ENCODE results near the gene PIGK. TPM values are rescaled to one million over a fixed set of nuclear protein-coding genes. Genes with fewer than 3 reads are reported as not detected.
A peak's percentile ranks its signal among the peaks of the same experiment; 100 is the strongest.

PIGK gene
- total RNA-seq, 6 donors from 2014 or later, result 10.2 to 30.6 (median 17.5) TPM

GRCh38 chr1:77104672-77105071, 114.6 kb downstream of the PIGK start:
- TF ChIP-seq POLR2A (IDR thresholded peaks at IDR 0.05), result no peak
- no peak for TF ChIP-seq CTCF (IDR thresholded peaks at IDR 0.05)
- no peak for TF ChIP-seq EP300 (IDR thresholded peaks at IDR 0.05)
- no peak for TF ChIP-seq POLR2AphosphoS5 (IDR thresholded peaks at IDR 0.05)
- no peaks in the 10 kb centered on the region for H3K4me1 ChIP-seq
- 92 to 96% methylated on average over 10 of the region's 10 CpGs for WGBS, 2 donors
- H3K27ac ChIP-seq, result no peak overlapping the region
- H3K27me3 ChIP-seq, result no peaks in the 10 kb centered on the region
- peak in 1 of 2 donors; percentile 43 for ATAC-seq (ENCODE audit: low FRiP score in 2 of 2)
- no peak overlapping the region for H3K4me3 ChIP-seq
- H3K9me3 ChIP-seq, result no peaks in the 10 kb centered on the region
- no peaks in the 10 kb centered on the region for H3K36me3 ChIP-seq
- peak in 1 of 2 donors; percentile 1 for DNase-seq

GRCh38 chr1:77103486-77103885, 115.7 kb downstream of the PIGK start:
- H3K27me3 ChIP-seq, result no peaks in the 10 kb centered on the region
- TF ChIP-seq POLR2AphosphoS5 (IDR thresholded peaks at IDR 0.05), result no peak
- TF ChIP-seq POLR2A (IDR thresholded peaks at IDR 0.05), result no peak
- no peak for TF ChIP-seq EP300 (IDR thresholded peaks at IDR 0.05)
- TF ChIP-seq CTCF (IDR thresholded peaks at IDR 0.05), result no peak
- H3K9me3 ChIP-seq, result no peaks in the 10 kb centered on the region
- no peak overlapping the region for H3K27ac ChIP-seq
- H3K36me3 ChIP-seq, result no peaks in the 10 kb centered on the region
- WGBS, 2 donors, result 84 to 94% methylated on average over 4 of the region's 4 CpGs
- ATAC-seq (ENCODE audit: low FRiP score in 2 of 2) (no peak), DNase-seq (no peak)
- H3K4me1 ChIP-seq, result no peaks in the 10 kb centered on the region
- no peak overlapping the region for H3K4me3 ChIP-seq

- Histone ChIP-seq H3K9me3 (no peaks in the 10 kb centered on the region), H3K36me3 (no peaks in the 10 kb centered on the region), H3K27me3 (no peaks in the 10 kb centered on the region), H3K4me1 (no peaks in the 10 kb centered on the region), H3K27ac (no peak overlapping the region), H3K4me3 (no peak overlapping the region)
- ATAC-seq (ENCODE audit: low FRiP score in 2 of 2), result no peak
- DNase-seq, result no peak
- WGBS, 2 donors, result 90 to 95% methylated on average over 1 of the region's 1 CpG
- TF ChIP-seq EP300 (IDR thresholded peaks at IDR 0.05) (no peak), CTCF (IDR thresholded peaks at IDR 0.05) (no peak), POLR2AphosphoS5 (IDR thresholded peaks at IDR 0.05) (no peak), POLR2A (IDR thresholded peaks at IDR 0.05) (no peak)
These were observed 118.4 kb downstream of the PIGK start for GRCh38 chr1:77100875-77101274.

- Histone ChIP-seq H3K9me3 (no peaks in the 10 kb centered on the region), H3K27me3 (no peaks in the 10 kb centered on the region), H3K27ac (no peak overlapping the region), H3K4me1 (no peaks in the 10 kb centered on the region), H3K4me3 (no peak overlapping the region), H3K36me3 (no peaks in the 10 kb centered on the region)
- DNase-seq, result no peak
- no peak for ATAC-seq (ENCODE audit: low FRiP score in 2 of 2)
- no peak for TF ChIP-seq CTCF (IDR thresholded peaks at IDR 0.05)
- 94 to 95% methylated on average over 9 of the region's 9 CpGs for WGBS, 2 donors
These were observed 122.6 kb downstream of the PIGK start for GRCh38 chr1:77096496-77097255.

GRCh38 chr1:77095236-77095635, 124.0 kb downstream of the PIGK start:
- WGBS, 2 donors, result 67 to 90% methylated on average over 1 of the region's 1 CpG
- TF ChIP-seq EP300 (IDR thresholded peaks at IDR 0.05), result no peak
- Histone ChIP-seq H3K4me1 (no peaks in the 10 kb centered on the region), H3K27me3 (no peaks in the 10 kb centered on the region), H3K27ac (no peak overlapping the region), H3K4me3 (no peak overlapping the region), H3K36me3 (no peaks in the 10 kb centered on the region), H3K9me3 (no peaks in the 10 kb centered on the region)
- DNase-seq (no peak), ATAC-seq (ENCODE audit: low FRiP score in 2 of 2) (no peak)
